ENCODE measurements around the gene DLG2.

DNA sequence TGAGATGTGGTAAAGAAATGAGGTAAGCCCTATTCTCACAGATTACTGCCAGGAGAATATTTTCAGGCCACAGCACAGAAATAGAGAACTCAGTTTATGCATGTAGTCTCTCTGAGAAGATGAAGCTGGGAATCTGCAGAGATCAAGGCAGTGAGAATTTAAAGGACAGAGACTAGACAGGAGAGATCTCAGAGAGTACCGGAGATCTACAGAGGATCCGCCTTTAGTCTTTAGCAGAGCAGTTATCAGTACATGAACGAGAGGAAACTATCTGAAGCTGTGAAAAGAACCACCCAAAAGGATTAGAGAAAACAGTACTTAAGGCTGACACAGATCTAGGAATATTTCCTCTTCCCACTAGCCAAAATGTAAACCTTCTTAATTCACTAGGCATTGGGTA, 101.5 kb downstream of the DLG2 start:
- TF ChIP-seq CTCF (IDR thresholded peaks at IDR 0.05; ENCODE audit: low read length) (no peak), EZH2 (IDR thresholded peaks at IDR 0.05; ENCODE audit: borderline replicate concordance, low read length) (no peak)

Data from OCI-LY1 (cell line).